Measurements from ENCODE around the gene TOR1AIP2. TPM values are rescaled to one million over a fixed set of nuclear protein-coding genes. Genes with fewer than 3 reads are reported as not detected.
"Not testable (repeated sequence)": the region's sequence is repeated elsewhere in the genome, so short reads cannot be mapped to it uniquely, and the experiment has no call there.

Gene TOR1AIP2
- total and polyA plus RNA-seq, 12 donors, result 18.9 to 182 (median 134) TPM

- TF ChIP-seq POLR2A (IDR thresholded peaks at IDR 0.05) (no peak), CTCF (IDR thresholded peaks at IDR 0.05) (no peak)
- Histone ChIP-seq H3K9me3 (replicated peaks in 1 of 3) (no peaks in the 10 kb centered on the region), H3K36me3 (replicated peaks in 1 of 2) (peaks cover 0 to 27% of the 10 kb centered on the region in 2 donors), H3K4me1 (replicated peaks in 1 of 2) (peaks cover 4 to 9% of the 10 kb centered on the region in 2 donors), H3K27me3 (no peaks in the 10 kb centered on the region), H3K4me3 (no peak overlapping the region), H3K27ac (no peak overlapping the region)
- no peak for DNase-seq
- intact Hi-C loops (cut with DNase I), result no loop called here
- WGBS, 4 donors, result 58 to 81% (median 70%) methylated on average over 3 of the region's 3 CpGs
Observed at GRCh38 chr1:179860652-179861051, 17.0 kb downstream of the TOR1AIP2 start.

DNA sequence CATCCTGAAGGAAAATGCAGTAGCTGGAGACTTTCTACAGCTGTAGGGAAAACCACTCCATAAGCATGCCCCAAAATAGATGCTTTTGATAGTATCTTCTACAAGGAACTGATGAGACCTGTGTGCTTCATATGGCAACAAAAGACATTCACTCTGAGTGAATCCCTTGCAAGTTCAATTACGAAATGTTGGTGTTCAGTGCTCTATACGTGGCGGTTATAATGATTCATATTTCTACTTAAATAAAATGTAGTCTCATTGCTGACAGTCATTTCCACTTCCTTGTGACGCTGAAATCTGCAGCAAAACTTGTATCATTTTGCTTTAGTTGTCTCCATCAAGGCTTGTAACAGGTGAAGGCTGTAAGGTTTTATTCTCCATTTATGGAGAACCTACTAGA lies 20.6 kb downstream of the TOR1AIP2 start:
- TF ChIP-seq CTCF (IDR thresholded peaks at IDR 0.05), result no peak
- Histone ChIP-seq H3K27ac (no peak overlapping the region), H3K27me3 (no peaks in the 10 kb centered on the region), H3K36me3 (replicated peaks in 1 of 2) (peaks cover 0 to 4% of the 10 kb centered on the region in 2 donors), H3K9me3 (replicated peaks in 1 of 3) (no peaks in the 10 kb centered on the region), H3K4me3 (no peak overlapping the region), H3K4me1 (replicated peaks in 1 of 2) (peaks cover 4 to 9% of the 10 kb centered on the region in 2 donors)
- intact Hi-C loops (cut with DNase I), result no loop called here
- 87 to 93% (median 88%) methylated on average over 4 of the region's 4 CpGs for WGBS, 4 donors
- DNase-seq, result no peak

- Histone ChIP-seq H3K36me3 (replicated peaks in 1 of 2) (peaks cover 0 to 3% of the 10 kb centered on the region in 2 donors), H3K4me1 (replicated peaks in 1 of 2) (peaks cover 4 to 7% of the 10 kb centered on the region in 2 donors), H3K27me3 (no peaks in the 10 kb centered on the region), H3K4me3 (no peak overlapping the region), H3K27ac (no peak overlapping the region), H3K9me3 (replicated peaks in 1 of 3) (no peaks in the 10 kb centered on the region)
- intact Hi-C loops (cut with DNase I), result no loop called here
- WGBS, 4 donors, result 80 to 98% (median 92%) methylated on average over 2 of the region's 2 CpGs
- DNase-seq, result no peak
- TF ChIP-seq CTCF (IDR thresholded peaks at IDR 0.05) (no peak), POLR2A (IDR thresholded peaks at IDR 0.05) (no peak)
Observed at GRCh38 chr1:179856296-179856695, 21.3 kb downstream of the TOR1AIP2 start.

DNA sequence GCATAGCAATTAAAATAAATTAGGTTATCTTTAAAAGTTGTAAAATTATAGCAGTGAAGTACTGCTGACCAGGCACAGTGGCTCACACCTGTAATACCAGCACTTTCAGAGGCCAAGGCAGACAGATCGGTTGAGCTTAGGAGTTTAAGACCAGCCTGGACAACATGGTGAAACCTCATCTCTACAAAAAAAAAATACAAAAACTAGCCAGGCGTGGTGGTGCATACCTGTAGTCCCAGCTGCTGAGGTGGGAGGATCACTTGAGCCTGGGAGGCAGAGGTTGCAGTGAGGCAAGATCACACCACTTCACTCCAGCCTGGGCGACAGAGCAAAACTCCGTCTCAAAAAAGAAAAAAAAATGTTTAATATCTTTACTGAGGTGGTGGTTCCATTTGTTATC lies 21.8 kb downstream of the TOR1AIP2 start:
- H3K4me3 ChIP-seq; intact Hi-C loops (cut with DNase I); H3K9me3 ChIP-seq (replicated peaks in 1 of 3); H3K36me3 ChIP-seq (replicated peaks in 1 of 2); H3K27me3 ChIP-seq; DNase-seq; H3K4me1 ChIP-seq (replicated peaks in 1 of 2); H3K27ac ChIP-seq: not testable (repeated sequence)
- 94 to 99% (median 95%) methylated on average over 4 of the region's 4 CpGs for WGBS, 4 donors

DNA sequence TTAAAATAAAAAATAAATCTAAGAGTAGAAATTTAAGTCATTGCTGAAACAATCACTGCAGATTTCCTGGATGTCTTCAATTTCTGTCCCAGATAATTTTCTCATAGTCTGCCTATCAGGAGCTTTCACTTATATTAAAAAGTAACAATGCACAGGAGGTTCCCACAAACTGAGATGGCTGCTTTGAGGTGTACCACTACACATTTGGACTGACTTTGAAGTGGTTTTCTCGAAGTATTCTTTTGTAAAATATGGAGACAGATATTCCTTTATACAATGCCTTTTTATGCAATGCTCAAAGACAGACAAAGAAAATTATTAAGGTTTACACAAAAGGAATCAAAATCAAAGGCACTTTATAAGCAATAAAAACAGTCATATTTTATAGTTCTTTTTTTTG lies 24.5 kb downstream of the TOR1AIP2 start:
- TF ChIP-seq POLR2A (IDR thresholded peaks at IDR 0.05) (no peak), CTCF (IDR thresholded peaks at IDR 0.05) (no peak)
- H3K4me3 ChIP-seq, result no peak overlapping the region
- 86 to 95% (median 92%) methylated on average over 1 of the region's 1 CpG for WGBS, 4 donors
- intact Hi-C loops (cut with DNase I), result no loop called here
- peaks cover 0 to 23% of the 10 kb centered on the region in 2 donors for H3K36me3 ChIP-seq (replicated peaks in 1 of 2)
- H3K27ac ChIP-seq, result no peak overlapping the region
- no peaks in the 10 kb centered on the region for H3K27me3 ChIP-seq
- DNase-seq, result no peak
- no peaks in the 10 kb centered on the region for H3K4me1 ChIP-seq (replicated peaks in 1 of 2)
- no peaks in the 10 kb centered on the region for H3K9me3 ChIP-seq (replicated peaks in 1 of 3)
